ENCODE results near the gene SPATA31E1.

DNA sequence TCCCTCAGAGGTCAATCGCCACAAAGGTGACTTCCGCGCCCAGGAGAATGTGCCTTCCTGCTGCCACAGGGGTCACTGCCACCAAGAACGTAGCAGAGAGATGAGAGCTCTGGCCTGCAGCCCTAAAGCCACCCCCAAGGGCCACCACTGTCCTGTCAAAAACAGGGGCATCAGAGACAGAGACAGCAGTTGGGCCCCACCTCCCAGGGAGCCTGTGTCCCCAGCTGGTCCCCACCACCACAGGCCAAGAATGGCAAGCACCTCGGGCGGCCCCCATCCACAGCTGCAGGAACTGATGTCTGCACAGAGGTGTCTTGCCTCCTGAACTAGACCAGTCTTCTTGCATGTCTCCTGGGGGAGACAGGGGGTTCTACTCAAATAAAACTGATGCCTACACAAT lies 5.8 kb downstream of the SPATA31E1 start:
- TF ChIP-seq POLR2A (IDR thresholded peaks at IDR 0.05; ENCODE audit: low read length) (no peak), GATA1 (IDR thresholded peaks at IDR 0.05; ENCODE audit: low read depth, low read length) (no peak)

Measured in erythroblast (primary cell).